ENCODE measurements around the gene EXOC6B. TPM values are rescaled to one million over a fixed set of nuclear protein-coding genes. Genes with fewer than 3 reads are reported as not detected.

The EXOC6B gene
- total RNA-seq, 1 donor from 2014 or later, result 49.9 TPM

- intact Hi-C loops (cut with DNase I), result no loop called here
- no peak for DNase-seq (ENCODE audit: low spot score)
- no peak for ATAC-seq
Observed at GRCh38 chr2:72800492-72800891, 25.3 kb downstream of the EXOC6B start.

DNA sequence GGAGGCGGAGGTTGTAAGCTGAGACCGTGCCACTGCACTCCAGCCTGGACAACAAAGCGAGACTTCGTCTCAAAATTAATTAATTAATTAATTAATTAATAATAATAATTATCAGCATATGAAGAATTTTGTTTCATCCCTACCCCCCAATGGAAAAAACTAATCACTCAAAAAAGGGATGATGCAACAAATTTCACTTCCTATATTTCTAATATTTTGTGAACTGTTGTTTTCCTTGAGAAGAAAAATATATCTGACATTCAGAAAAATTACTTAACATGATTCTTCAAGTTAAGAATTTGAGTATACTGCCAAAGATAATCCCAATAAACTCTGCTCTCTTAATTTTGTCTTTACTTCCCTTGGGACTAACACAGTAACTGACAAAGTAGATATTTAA lies 28.1 kb downstream of the EXOC6B start:
- no peak for ATAC-seq
- no peak for DNase-seq (ENCODE audit: low spot score)
- intact Hi-C loops (cut with DNase I), result no loop called here

- ATAC-seq, result no peak
- intact Hi-C loops (cut with DNase I), result no loop called here
- DNase-seq (ENCODE audit: low spot score), result no peak
Observed at GRCh38 chr2:72796766-72797165, 29.1 kb downstream of the EXOC6B start.

GRCh38 chr2:72794572-72794971 lies 31.3 kb downstream of the EXOC6B start:
- ATAC-seq (no peak), DNase-seq (ENCODE audit: low spot score) (no peak)
- intact Hi-C loops (cut with DNase I), result no loop called here

GRCh38 chr2:72793798-72794440 lies 31.9 kb downstream of the EXOC6B start:
- DNase-seq (ENCODE audit: low spot score), result no peak
- intact Hi-C loops (cut with DNase I), result no loop called here
- ATAC-seq, result peak; percentile 50

- intact Hi-C loops (cut with DNase I), result no loop called here
- DNase-seq (ENCODE audit: low spot score) (no peak), ATAC-seq (no peak)
Observed at GRCh38 chr2:72789241-72789640, 36.6 kb downstream of the EXOC6B start.

GRCh38 chr2:72788756-72789155 lies 37.1 kb downstream of the EXOC6B start:
- intact Hi-C loops (cut with DNase I), result no loop called here

GRCh38 chr2:72785517-72785916 lies 40.3 kb downstream of the EXOC6B start:
- DNase-seq (ENCODE audit: low spot score) (no peak), ATAC-seq (no peak)
- intact Hi-C loops (cut with DNase I), result no loop called here

More at GRCh38 chr2:72788756-72789155, 37.1 kb downstream of the EXOC6B start:
- ATAC-seq (peak; percentile 41), DNase-seq (ENCODE audit: low spot score) (no peak)

- ATAC-seq (no peak), DNase-seq (ENCODE audit: low spot score) (no peak)
- intact Hi-C loops (cut with DNase I), result no loop called here
Observed at GRCh38 chr2:72782520-72782919, 43.3 kb downstream of the EXOC6B start.

DNA sequence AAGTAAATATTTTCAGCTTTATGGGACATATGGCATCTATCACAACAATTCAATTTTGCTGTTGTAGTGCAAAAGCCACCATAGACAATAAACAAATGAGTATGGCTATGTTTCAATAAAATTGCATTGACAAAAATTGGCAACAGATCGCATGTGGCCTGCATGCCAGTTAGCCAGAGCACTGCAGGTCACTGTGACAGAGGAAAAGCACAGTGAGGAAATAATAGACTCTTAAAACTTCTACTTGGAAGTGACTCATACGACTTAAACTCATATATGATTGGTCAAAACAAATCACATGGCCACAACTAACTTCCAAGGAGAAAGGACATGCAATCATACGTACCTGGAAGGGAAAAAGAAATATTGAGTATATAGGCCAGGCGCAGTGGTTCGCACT lies 44.4 kb downstream of the EXOC6B start:
- intact Hi-C loops (cut with DNase I), result no loop called here
- ATAC-seq, result no peak
- no peak for DNase-seq (ENCODE audit: low spot score)

- no peak for ATAC-seq
- no peak for DNase-seq (ENCODE audit: low spot score)
- intact Hi-C loops (cut with DNase I), result no loop called here
Observed at GRCh38 chr2:72780477-72780876, 45.4 kb downstream of the EXOC6B start.

DNA sequence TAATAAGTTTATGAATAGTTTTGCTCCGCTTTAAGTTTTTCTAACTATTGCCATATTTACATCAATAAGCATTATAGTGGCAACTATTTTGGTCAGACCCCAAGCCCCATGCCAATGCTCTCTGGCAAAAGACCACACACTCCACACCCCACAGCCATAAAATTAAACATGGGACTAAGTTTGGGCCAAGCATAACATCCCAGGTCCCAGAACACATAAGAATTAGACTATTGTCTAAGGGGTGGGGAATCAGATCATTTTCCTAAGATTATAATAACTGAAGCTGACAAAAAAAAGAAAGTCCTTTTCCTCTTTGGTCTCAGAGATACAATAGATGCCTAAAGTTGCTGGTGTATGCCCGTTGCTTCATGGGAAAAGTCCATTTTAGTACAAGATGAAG lies 46.3 kb downstream of the EXOC6B start:
- intact Hi-C loops (cut with DNase I), result no loop called here
- ATAC-seq, result no peak
- no peak for DNase-seq (ENCODE audit: low spot score)

- DNase-seq (ENCODE audit: low spot score) (no peak), ATAC-seq (no peak)
- intact Hi-C loops (cut with DNase I), result no loop called here
Observed at GRCh38 chr2:72778410-72778809, 47.4 kb downstream of the EXOC6B start.

DNA sequence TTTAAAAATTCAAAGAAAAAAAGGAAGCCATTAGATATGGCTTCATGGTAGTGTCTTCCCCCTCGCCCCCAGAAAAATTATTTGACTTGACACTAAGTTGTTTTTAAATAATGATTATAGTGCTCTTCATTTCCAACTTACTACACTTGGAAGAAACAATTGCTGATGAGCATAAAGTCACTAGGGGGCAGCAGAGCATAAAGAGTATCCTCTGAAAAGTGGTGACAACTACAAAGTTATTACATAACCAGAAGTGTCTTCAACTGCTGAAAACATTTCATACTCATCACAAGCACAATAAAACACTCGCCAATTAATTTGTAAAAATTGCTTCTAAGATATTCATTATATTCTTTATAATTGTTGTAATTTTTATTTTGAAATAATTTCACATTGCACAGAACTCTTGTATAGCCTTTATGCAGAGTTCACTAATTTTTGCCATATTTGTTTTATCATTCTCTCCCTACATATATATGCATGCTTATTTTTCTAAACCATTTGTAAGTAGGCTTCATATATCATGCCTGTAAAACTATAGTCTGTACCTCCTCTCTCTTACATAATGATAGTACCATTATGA lies 54.9 kb downstream of the EXOC6B start:
- ATAC-seq (peak; percentile 56), DNase-seq (ENCODE audit: low spot score) (no peak)
- intact Hi-C loops (cut with DNase I), result no loop called here

DNA sequence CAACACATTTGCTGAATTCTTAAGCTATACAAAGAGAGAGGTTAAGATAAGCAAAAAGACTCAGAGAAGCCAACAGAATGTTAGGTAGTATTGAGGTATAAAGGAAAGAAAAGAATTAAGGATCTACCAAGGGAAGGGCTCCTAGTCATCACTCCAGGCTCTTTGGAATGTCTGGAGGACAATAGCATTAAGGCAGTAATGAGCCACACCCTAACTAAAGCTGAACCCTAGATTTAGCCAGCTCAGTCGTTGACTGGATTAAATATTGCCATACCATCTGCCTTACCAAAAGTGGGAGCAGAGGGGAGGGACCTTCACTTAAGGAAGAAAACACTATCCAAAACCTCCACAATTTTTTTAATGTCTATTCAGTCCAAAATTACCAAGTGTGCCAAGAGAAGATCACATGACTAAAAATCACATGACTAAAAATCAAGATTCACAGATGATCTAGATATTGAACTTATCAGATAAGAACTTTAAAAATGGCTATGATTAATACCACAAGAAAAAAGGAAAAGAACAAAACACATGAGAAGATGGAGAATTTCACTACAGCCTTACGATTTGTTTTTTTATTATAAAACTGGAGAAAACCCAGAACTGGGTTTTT lies 59.7 kb downstream of the EXOC6B start:
- DNase-seq (ENCODE audit: low spot score) (no peak), ATAC-seq (no peak)
- intact Hi-C loops (cut with DNase I), result loop anchor here (5.0 kb wide), 1 partner anchor 96 kb away; no protein-coding TSS in a partner anchor

GRCh38 chr2:72762276-72762675 lies 63.6 kb downstream of the EXOC6B start:
- no peak for DNase-seq (ENCODE audit: low spot score)
- intact Hi-C loops (cut with DNase I), result no loop called here
- ATAC-seq, result no peak

- no peak for DNase-seq (ENCODE audit: low spot score)
Observed at GRCh38 chr2:72759755-72760154, 66.1 kb downstream of the EXOC6B start.

DNA sequence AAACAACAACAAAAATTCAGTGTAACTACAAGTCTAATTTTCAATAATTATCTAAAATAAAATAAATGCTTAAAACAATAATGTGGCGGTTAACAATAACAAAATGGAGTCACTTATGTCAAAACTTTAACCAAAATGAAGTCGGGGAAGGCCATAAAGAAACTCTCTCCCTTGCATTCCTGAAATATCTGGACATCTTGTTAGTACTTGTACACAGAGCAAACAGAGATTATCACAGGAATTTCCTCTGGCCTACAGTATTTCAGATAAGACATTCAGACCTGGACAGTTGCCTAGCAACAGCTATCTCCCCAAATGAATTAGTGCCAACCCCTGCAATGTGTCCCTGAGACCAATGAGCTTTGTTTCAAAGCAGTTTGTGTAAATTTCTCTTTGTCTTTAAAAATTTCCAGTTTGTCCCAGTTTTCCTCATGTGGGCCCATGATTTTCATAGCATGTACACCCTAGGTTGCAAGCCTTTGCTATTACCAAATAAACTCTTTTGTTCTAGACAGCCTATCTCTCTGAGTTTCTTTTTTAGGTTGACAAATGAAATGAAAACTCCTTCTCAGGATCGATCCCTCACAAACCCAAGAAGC lies 68.6 kb downstream of the EXOC6B start:
- no peak for DNase-seq (ENCODE audit: low spot score)
- intact Hi-C loops (cut with DNase I), result no loop called here
- no peak for ATAC-seq

More at GRCh38 chr2:72759755-72760154, 66.1 kb downstream of the EXOC6B start:
- no peak for ATAC-seq
- intact Hi-C loops (cut with DNase I), result no loop called here

DNA sequence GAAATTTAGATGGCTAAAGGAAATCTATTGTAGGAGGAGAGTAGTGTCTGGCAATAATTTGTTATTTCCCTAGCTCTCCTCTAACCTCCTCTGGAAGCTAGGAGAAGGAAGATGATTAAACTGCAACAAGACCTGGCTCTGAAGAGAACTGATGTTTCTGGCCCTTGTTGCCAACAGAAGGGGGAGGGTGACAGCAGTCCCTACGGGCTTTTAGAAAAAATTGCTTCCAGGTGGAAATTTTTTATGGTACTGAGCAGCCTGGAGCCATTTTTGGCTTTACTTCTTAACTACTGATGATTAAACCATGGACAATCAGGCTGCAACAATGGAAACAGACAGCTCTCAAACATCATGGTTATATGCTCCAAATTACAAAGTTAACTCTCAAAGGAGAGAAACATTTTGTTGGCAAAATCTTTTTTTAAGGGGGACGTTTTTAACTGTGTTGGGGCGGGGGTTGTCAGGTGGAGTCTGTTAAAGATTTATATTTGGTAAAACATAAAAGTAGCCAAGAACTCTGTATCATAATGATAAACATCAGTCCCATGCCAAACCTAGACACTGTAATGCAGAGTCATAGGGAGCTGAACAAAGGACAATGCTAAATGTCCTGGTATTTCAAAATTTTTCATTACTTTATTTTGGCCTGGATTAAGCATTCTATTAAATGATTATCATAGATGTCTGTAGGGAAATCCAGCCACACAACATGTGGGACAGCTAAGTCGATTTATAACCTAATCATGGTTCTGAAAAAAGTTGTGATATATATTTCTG lies 70.0 kb downstream of the EXOC6B start:
- intact Hi-C loops (cut with DNase I), result no loop called here
- ATAC-seq, result peak; percentile 70
- no peak for DNase-seq (ENCODE audit: low spot score)
